Activated CD4-positive, alpha-beta T cell treated with anti-CD3 and anti-CD28 coated beads for 24 hours (primary cell): ENCODE data around the gene EIF4A3.
"Not testable (repeated sequence)": the region's sequence is repeated elsewhere in the genome, so short reads cannot be mapped to it uniquely, and the experiment has no call there.

Experiments
- DNase-seq, 2 donors: peaks; one replicate each; pipeline ENCODE4 v3.0.0-alpha.2; 2020; ENCODE audit warnings: low read depth in 2 of 2

EIF4A3 gene

DNA sequence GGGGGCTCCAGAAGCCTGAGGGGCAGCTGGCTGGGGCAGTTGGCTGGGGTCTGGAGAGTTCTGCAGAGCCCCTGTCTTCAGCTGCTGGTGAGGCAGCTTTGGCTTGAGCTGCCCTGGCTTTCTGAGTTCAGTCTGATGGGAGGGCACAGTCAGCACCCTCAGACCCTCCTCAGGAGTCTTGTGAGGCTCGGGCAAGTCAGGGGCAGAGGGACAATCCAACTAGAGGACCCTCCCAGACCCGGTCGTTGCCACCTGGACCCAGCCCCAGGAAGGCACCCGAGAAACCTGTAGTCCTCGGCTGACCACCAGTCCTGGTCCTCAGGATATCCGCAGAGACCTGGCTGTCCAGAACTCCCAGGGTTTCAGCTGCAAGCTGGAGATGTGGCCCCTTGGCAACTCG is 24.8 kb upstream of the EIF4A3 start:
- no peak for DNase-seq

DNA sequence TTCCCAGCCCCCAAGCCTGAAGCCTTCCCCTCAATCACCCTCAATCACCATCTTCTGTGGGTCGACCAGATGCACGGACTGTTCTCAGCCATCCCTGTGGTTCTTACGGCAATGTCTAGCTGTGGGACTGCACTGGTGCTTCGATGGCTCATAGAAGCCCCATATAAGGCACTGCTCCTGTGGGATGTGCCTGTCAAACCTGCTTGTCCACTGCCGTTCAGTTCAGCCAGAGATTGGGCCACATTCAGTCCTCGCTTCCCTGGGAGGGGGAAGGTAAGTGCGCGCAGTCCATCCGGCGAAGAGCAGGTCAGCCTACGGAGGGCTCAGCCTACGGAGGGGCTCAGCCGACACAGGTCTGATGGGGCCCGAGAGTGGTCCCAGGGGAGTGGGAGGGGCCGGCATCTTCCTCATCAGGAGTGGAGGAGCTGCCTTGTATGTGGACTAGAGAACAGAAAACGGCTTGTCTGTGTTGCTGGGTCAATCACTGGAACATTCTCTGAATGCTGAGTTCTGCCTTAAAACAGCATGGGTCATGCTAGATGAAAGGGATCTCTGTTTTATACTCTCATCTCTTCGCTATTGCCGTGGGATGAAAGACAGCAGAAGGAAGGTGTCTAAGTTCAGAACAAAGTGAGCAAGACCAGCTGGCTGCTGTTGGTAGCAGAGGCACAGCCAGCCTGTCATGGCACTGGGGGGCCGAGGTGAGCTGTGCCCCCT is 23.0 kb upstream of the EIF4A3 start, which contains the start of gene CARD14:
Gene CARD14 (plus strand): TSS at position 247 of the 717 bp plus-strand sequence. CDS start 11,409 bp downstream, outside the sequence.
- no peak for DNase-seq

DNA sequence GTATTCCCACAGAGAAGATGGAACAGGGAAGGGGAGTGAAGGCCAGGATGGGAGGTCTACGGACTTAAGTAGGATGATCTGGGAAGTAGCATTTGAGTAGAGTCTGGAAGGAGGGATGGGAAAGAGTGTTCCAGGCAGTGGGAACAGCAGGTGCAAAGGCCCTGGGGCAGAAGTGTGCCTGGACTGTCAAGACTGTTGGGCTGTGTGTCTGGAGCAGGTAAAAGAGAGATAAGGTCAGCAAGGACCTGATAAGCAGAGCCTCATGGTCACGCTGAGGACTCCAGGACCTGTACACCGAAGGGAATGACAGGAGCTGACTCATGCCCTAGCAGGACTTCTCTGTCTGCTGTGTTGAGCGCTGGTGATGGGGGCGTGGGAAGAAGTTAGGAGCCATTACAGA is 22.2 kb upstream of the EIF4A3 start:
- DNase-seq, result no peak

DNA sequence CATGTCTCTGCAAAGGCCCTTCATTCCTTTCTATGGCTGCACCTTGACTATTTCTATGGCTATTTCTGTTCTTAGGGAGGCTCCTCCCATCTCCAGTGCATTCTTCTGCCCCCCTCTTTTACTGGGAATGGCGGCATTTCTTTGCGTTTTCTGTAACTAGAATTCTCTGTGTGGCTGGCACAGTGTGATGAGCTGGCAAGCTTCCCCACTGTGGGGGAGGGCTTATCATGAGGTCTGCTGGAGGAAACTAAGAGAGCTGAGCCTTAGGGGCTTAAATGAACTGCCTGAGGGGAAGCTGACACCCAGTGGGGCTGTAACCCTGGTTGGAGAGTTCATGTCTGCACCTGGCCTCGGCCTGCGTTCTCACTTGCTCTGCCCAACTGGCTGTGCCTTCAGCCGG is 21.4 kb upstream of the EIF4A3 start:
- DNase-seq, result no peak

DNA sequence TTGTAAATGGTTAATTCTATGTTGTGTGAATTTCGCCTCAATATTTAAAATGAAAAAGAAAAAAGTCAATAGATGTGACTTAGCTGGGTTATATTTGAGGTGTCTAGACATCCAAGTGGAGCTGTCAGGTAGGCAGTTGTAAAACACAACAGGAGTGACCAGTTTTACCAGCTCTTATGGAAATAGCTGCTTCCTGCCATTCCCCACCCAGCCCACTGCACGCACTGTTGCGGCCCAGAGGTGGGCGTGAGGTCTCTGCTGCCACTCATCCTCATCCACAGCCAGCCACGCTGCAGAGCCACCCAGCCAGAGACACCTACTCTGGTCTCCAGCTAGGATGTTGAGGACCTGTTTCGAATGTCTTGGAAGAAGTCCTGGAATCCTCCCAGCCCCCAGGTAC is 19.5 kb upstream of the EIF4A3 start:
- DNase-seq, result no peak

DNA sequence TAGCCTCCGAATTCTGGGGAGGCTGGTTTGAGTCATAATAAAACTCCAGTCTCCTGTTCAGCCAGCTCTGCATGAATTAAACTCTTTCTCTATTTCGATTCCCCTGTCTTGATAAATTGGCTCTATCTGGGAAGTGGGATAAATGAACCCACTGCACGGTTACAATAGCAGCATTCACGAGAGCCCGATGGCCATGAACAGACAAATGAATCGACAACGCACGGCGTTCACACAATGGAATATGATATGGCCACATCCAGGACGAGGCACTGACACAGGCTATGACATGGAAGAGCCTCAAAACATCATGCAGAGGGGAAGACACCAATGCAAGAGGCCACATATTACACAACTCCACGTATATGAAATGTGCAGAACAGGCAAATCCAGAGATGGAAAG is 17.3 kb upstream of the EIF4A3 start:
- DNase-seq, result no peak

DNA sequence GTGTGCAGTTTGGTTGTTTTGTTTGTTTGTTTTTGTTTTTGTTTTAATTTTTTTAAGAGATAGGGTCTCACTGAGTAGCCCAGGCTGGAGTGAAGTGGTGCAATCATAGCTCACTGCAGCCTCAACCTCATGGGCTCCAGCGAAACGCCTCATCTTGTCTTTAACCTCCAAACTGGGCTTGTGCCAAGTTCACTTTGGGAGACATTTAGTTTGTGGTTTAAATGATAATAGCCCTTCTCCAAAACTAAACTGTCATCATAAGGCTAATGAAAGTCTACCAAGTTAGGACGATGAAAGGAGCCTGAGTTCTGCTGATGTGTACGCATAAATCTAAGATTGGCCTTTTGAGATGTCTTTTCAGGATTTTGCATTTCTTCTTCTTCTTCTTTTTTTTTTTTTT is 16.4 kb upstream of the EIF4A3 start:
- DNase-seq, result no peak

DNA sequence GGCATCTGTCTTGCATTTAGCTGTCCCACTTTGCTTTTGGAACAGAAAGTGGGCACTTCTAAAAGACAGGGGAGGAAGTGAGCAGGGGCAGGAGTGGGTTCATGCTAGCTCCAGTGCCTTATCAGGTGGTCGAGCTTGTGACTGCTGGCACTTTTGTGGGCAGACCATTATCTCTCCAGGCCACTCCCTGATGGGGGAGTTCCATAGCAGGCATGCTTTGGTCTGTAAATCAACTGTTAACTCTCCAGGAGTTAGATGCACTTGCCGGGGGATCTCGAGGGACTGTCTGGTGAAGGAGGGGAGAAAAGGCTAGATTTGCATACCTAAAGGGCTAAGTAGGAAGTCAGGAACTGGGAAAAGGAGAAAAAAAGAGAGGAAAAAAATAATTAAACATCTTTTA is 13.6 kb upstream of the EIF4A3 start:
- DNase-seq, result no peak

DNA sequence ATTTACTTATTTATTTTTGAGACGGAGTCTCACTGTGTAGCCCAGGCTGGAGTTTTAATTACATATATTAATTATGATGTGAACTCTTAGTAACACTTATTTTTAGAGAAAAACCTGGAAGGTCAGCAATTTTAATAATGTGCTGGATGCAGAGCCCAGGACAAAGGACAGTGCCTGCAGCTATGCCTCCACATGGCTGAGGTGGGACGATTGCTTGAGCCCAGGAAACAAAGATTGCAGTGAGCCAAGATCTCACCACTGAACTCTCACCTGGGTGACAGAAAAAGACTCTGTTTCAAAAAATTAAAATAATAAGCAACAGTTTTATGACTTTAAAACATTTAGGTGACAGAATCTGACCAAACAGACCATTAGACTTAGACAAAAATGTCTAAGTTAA is 11.9 kb upstream of the EIF4A3 start:
- DNase-seq, result no peak

DNA sequence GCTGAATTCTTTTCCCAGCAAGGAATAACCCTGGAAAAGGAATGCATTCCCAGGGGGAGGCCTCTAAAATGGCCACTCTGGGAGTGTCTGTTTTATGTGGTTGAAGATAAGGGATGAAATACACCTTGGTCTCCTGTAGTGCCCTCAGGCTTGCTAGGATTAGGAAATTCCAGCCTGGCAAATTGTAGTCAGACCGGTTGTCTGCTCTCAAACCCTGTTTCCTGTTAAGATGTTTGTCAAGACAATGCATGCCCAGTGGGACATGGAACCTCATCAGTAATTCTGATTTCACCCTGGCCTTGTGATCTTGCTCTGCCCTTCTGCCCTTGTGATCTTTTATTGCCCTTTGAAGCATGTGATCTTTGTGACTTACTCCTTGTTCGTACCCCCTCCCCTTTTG is 8.7 kb upstream of the EIF4A3 start:
- DNase-seq, result not testable (repeated sequence)

DNA sequence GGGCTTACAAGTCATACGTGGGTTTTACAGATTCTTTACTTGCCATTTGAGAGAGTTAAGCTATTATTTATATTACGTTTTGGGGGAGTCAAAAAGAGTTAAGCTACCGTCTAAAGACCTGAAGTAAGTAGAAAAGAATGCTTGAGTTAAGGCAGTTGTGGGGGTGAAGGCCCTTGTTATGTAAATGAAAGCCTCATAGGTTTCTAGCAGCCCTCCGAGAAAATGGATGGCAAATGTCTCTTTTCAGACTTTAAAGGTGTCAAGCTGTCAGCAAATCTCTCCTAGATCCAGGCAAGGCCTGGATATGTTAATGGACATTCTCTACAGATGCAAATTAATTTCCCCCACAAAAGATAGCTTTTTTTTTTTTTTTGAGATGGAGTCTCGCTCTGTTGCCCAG is 7.2 kb upstream of the EIF4A3 start:
- no peak for DNase-seq

DNA sequence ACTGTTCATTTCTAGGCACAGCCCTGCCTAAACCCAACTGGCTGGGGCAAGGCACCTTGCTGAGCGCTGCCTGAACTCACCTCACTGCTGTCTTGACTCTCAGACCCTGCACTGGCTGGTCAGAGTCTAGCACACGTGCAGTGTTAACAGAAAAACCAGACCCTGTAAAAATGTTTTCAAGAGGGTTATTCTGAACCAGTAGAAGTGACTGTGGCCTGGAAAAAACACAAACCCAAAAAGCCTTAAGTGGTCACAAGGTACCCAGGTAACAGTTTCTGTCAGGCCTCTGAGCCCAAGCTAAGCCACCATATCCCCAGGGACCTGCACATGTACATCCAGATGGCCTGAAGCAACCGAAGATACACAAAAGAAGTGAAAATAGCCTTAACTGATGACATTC is 6.1 kb upstream of the EIF4A3 start:
- no peak for DNase-seq

DNA sequence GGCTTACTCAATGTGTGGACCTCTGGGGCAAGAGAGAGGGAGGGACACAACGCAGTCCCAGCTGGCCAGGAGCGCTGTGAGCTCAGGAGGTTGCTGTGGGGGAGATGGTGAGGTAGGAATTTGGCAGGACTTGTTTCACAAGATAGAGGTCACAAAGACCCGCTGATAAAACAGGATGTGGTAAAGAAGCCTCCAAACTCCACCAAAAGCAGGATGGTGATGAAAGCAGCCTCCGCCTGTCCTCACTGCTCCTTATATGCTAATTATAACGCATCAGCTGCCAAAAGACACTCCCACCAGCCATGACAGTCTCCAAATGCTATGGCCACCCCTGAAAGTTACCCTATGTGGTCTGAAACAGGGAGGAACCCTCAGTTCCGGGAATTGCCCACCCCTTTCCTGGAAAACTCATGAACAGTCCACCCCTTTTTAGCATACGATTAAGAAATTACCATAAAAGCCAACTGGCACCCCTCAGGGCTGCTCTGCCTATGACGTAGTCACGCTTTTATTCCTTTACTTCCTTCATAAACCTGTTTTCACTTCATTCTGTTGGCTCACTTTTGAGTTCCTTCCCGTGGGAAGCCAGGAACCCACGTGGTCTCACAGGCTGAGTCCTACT is 5.3 kb upstream of the EIF4A3 start:
- no peak for DNase-seq

DNA sequence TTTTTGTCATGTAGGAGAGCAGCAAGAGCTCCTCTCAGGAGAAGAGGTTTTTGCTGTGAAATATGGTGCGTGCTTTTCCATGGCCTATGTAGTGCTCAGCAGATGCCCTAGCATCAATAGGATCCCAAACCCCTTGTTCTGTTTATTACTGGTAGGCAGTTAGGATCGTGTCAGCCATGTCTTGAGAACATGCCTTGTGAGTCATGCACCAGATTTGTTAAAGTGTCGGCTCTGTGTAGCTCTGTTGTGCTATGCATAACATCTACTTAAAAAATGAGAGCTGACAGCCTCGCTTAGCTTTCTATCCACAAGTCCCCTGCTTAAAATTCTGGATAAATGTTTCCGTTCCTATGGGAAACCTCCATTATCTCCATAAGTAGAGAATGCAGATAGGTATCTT is 4.4 kb upstream of the EIF4A3 start:
- no peak for DNase-seq

DNA sequence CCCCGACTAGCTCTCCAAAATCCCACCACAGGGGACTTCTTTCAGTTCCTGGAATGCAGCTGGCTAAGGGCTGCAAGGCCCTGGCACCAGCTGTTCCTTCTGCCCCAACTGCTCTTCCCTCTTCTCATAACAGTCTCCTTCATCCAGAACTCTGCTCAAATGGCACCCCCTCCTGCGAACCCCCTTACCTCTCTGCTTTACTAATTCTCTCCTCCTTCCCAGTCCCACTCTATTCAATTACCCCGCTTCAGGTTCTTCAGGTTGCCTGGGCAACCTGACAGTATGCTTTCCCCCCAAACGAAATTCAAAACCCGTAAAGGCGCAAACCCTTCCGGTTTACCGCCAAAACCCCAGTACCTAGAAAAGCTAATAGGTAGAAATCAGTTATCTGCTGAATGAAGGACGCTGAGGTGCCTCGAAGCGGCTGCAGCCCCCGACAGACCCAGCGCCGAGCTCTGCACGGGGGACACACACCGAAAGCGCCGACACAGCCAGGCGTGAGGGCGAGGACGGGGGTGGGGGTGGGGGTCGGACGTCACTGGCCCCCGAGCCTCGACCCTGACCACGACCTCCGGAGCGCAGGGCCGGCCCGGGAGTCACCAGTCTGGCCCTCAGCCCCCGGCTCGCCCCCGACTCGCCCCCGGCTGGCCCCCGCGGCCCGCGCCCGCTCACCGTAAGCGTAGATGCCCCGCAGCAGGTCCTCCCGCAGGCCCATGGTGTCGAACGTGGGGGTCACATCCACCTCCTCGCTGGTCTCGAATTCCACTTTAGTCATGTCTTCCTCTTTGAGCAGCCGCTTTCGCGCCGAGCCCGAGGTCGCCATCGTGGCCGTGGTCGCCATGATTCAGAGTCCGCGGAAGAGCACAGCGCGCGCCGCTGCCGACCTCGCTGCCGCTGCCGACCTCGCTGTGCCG is 550 bp downstream of the EIF4A3 start:
- DNase-seq, result no peak

DNA sequence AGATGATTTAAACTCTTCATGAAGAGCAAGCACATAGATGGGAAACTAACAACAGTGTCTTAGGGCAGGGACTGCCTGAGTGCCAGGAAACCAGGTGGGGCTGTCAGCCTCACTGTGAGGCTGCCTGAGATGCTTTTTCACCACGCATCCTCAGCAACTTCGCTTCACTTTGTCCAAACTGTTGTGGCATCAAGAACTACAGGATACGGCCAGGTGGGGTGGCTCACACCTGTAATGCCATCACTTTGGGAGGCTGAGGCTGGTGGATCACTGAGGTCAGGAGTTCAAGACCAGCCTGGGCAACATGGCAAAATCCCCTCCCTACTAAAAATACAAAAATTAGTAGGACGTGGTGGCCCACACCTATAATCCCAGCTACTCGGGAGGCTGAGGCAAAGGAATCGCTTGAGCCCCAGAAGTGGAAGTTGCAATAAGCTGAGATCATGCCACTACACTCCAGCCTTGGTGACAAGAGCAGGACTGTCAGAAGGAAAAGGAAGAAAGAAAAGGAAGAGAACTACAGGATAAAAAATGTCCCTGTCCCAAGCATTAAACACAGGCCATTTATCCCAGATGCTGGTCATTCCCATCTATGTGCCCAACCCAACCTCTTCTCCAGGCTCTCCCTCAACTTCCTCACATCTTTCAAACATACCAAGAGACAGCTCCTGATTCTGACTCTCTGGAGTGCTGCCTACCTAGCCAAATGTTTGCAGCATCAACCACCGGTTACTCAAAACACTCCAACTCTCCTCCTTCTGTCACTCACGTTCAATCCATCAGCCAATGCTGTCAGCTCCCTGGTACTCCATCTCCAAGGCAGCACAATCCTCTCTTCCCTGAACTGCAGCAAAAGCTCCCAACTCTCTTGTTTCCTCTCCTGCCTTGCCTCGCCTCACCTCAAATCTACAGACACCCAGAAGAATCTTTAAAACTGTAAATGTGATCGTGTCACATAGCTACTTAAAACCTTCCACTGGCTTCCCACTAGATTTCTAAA is 1.6 kb downstream of the EIF4A3 start:
- DNase-seq, result no peak

DNA sequence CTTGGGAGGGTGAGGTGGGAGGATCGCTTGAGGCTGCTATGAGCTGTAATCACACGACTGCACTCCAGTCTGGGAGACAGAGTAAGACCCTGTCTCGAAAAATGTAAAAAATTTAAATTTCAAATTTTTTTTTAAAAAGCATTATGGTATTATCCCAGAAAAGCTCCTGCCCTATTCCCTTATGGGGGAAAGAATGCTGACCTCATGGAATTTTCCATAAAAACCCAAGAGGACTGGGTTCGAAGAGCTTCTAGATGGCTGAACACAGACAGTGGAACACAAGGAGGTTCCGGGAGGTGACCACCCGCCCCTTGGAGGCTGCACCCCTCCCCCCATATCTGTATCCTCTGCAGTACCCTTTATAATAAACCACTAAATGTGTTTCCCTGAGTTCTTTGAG is 4.0 kb downstream of the EIF4A3 start:
- DNase-seq, result no peak

DNA sequence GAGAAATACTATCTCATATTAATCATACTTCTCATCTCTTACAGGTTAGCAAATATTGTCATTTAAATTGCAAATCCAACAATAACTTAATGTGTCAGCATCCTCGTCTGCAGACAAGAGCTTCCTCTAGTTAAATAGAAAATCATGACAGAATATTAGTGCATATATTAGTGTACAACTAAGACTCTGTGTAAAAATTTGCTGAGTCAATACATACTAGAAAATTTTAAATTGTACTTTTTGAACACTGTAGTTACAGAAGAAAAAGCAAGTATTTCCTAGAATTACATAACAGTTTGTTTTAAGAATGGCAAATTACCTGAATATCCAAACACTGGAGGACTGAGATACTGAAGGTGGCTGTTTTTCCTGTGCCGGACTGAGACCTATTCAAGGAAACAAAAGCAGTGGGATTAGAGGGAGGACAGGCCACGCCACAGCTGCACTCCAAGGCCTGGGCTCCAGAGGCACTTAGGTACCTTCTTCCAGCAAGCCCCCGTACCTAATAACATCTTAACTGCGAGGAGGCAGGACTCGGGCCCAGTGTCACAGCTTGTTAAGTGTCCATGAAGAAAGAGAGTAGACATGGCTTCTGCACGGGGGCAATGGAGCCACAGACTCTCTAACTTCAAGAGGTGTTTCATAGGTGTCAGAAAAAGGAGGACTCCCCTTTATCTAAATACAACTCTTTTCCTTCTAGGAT is 5.3 kb downstream of the EIF4A3 start:
- no peak for DNase-seq

DNA sequence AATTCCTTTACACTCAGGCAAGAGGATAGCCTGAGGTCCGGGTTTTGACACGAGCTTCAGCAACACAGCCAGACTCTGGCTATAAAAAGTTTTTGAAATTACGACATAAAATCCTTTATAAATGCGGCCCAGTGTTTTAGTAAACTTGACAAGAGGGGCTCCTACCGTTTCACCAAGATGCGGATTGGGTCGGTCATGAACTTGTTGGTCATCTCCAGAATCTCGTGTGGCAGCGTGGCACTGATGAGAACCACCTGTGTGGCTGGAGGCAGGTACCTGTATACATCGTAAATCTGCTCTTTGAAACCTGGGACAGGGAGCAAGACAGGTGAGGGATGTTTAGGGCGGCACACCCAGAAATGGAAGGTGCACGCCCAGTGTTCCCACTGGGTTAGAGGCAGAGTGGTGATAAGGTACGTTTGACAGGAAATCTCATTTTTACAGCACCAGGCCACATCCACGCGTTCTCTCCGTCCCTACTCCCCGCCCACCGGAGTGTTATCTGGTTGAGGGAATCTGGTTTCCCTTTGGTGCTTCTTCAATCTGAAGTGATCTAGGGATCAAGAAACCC is 8.0 kb downstream of the EIF4A3 start:
- no peak for DNase-seq

DNA sequence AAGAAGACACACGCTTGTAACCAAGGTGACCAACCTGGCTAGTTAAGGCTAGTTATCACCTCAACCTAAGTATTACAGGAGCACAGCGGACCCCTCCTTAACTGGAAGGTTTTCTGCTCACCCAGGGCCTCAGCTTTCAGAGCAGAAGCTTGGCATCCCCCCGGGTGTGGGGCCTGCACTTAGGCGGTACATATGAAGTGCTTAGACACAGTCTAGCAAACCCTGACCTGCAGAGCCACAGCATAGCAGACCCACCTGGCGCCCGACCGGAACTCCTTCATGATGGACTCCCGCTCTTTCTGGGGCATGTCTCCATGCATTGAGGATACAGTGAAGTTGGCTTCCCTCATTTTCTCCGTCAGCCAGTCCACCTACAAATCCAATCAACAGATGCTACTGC is 9.8 kb downstream of the EIF4A3 start:
- DNase-seq, result no peak

DNA sequence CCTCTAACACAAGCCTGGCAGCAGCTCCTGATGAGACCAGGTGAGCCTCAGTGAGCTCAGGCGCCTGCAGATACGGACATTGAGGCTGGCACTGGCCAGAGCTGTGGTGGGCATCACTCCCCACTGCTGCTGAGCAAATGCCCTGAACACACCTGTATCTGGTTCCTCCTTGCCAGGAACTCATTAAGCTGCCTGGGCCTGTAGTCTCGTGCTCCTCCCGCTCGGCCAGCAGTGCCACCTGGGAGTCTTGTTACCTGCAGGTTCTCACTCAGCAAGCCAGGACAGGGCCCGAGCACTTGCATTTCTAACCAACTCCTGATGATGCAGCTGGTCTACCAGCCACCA is 13.3 kb downstream of the EIF4A3 start:
- no peak for DNase-seq
